ENCODE results near the gene CDH4. TPM values are rescaled to one million over a fixed set of nuclear protein-coding genes. Genes with fewer than 3 reads are reported as not detected.

Gene CDH4
- total and polyA plus RNA-seq, 2 donors (not counting 1 experiment from before 2014, with no cell fraction given) = not detected

GRCh38 chr20:61262036-61262435 is 10.0 kb downstream of the CDH4 start:
- Histone ChIP-seq H3K36me3 (replicated peaks in 1 of 2; ENCODE audit: control extremely low read depth in 1 of 2, control insufficient read depth in 1 of 2, extremely low read depth in 1 of 2, insufficient read depth in 2 of 2, low read length in 1 of 2) (no peaks in the 10 kb centered on the region), H2AFZ (ENCODE audit: insufficient read depth, low read depth, low read length, poor library complexity, severe bottlenecking) (no peak overlapping the region), H3K4me1 (ENCODE audit: control insufficient read depth in 2 of 2, insufficient read depth in 2 of 2, low read length in 2 of 2) (no peaks in the 10 kb centered on the region), H3K27me3 (replicated peaks in 1 of 4; ENCODE audit: control extremely low read depth in 1 of 4, control insufficient read depth in 3 of 4, insufficient read depth in 4 of 4, low read length in 3 of 4) (no peaks in the 10 kb centered on the region), H3K4me2 (replicated peaks; ENCODE audit: low read depth, low read length, poor library complexity, severe bottlenecking) (no peak overlapping the region), H3K9me3 (ENCODE audit: control extremely low read depth in 1 of 3, control insufficient read depth in 2 of 3, insufficient read depth in 1 of 3, low read length in 2 of 3) (peaks cover 0 to 13% (median 0%) of the 10 kb centered on the region in 3 donors), H3K4me3 (ENCODE audit: control extremely low read depth in 1 of 5, extremely low read depth in 1 of 5, insufficient read depth in 1 of 5, low read depth in 2 of 5, low read length in 4 of 5) (no peak overlapping the region), H4K20me1 (ENCODE audit: control insufficient read depth, insufficient read depth, low read length, poor library complexity, severe bottlenecking) (no peaks in the 10 kb centered on the region), H3K27ac (ENCODE audit: low read length in 2 of 2) (no peak overlapping the region), H3K9ac (ENCODE audit: low read length) (no peak overlapping the region), H3K79me2 (ENCODE audit: control insufficient read depth, insufficient read depth, low read length) (no peaks in the 10 kb centered on the region)
- no peaks in the 10 kb centered on the region for H3K4me1 Mint-ChIP-seq
- CTCF ChIA-PET = interaction anchor here (1.4 kb wide), 1 partner anchor 1204 kb away, joined by 3 read pairs; no protein-coding TSS in a partner anchor
- ATAC-seq (ENCODE audit: low read depth) (no peak), DNase-seq (no peak)
- TF ChIP-seq EZH2 (IDR thresholded peaks at IDR 0.05; ENCODE audit: borderline replicate concordance, insufficient read depth, low read depth, low read length, poor library complexity, severe bottlenecking) = no peak
- TF ChIP-seq, protein P1, sequence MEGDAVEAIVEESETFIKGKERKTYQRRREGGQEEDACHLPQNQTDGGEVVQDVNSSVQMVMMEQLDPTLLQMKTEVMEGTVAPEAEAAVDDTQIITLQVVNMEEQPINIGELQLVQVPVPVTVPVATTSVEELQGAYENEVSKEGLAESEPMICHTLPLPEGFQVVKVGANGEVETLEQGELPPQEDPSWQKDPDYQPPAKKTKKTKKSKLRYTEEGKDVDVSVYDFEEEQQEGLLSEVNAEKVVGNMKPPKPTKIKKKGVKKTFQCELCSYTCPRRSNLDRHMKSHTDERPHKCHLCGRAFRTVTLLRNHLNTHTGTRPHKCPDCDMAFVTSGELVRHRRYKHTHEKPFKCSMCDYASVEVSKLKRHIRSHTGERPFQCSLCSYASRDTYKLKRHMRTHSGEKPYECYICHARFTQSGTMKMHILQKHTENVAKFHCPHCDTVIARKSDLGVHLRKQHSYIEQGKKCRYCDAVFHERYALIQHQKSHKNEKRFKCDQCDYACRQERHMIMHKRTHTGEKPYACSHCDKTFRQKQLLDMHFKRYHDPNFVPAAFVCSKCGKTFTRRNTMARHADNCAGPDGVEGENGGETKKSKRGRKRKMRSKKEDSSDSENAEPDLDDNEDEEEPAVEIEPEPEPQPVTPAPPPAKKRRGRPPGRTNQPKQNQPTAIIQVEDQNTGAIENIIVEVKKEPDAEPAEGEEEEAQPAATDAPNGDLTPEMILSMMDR (IDR thresholded peaks at IDR 0.05) = no peak
- H3K27ac Mint-ChIP-seq = no peak overlapping the region
- POLR2A ChIA-PET = no interaction called here
- peaks cover 4% of the 10 kb centered on the region for H3K9me3 Mint-ChIP-seq (ENCODE audit: insufficient read depth)
- WGBS (ENCODE audit: insufficient coverage) = 93% methylated on average over 16 of the region's 18 CpGs
- intact Hi-C loops (cut with micrococcal nuclease) = no loop called here
- H3K27me3 Mint-ChIP-seq = no peaks in the 10 kb centered on the region
- H3K4me3 Mint-ChIP-seq = no peak overlapping the region

GRCh38 chr20:61262514-61262913 is 10.5 kb downstream of the CDH4 start:
- H3K4me3 ChIP-seq (ENCODE audit: control extremely low read depth in 1 of 5, extremely low read depth in 1 of 5, insufficient read depth in 1 of 5, low read depth in 2 of 5, low read length in 4 of 5) = no peak overlapping the region
- Mint-ChIP-seq H3K9me3 (ENCODE audit: insufficient read depth) (peaks cover 4% of the 10 kb centered on the region), H3K27me3 (no peaks in the 10 kb centered on the region), H3K27ac (no peak overlapping the region), H3K4me1 (no peaks in the 10 kb centered on the region), H3K4me3 (no peak overlapping the region)
- intact Hi-C loops (cut with micrococcal nuclease) = no loop called here
- no peaks in the 10 kb centered on the region for H3K27me3 ChIP-seq (replicated peaks in 1 of 4; ENCODE audit: control extremely low read depth in 1 of 4, control insufficient read depth in 3 of 4, insufficient read depth in 4 of 4, low read length in 3 of 4)
- no peaks in the 10 kb centered on the region for H3K36me3 ChIP-seq (replicated peaks in 1 of 2; ENCODE audit: control extremely low read depth in 1 of 2, control insufficient read depth in 1 of 2, extremely low read depth in 1 of 2, insufficient read depth in 2 of 2, low read length in 1 of 2)
- no peaks in the 10 kb centered on the region for H3K4me1 ChIP-seq (ENCODE audit: control insufficient read depth in 2 of 2, insufficient read depth in 2 of 2, low read length in 2 of 2)
- H3K9me3 ChIP-seq (ENCODE audit: control extremely low read depth in 1 of 3, control insufficient read depth in 2 of 3, insufficient read depth in 1 of 3, low read length in 2 of 3) = peaks cover 0 to 10% (median 0%) of the 10 kb centered on the region in 3 donors
- no peak overlapping the region for H3K27ac ChIP-seq (ENCODE audit: low read length in 2 of 2)
- no peak for DNase-seq
- no peak overlapping the region for H3K9ac ChIP-seq (ENCODE audit: low read length)
- no peak overlapping the region for H3K4me2 ChIP-seq (replicated peaks; ENCODE audit: low read depth, low read length, poor library complexity, severe bottlenecking)
- H2AFZ ChIP-seq (ENCODE audit: insufficient read depth, low read depth, low read length, poor library complexity, severe bottlenecking) = no peak overlapping the region
- no peak for TF ChIP-seq EZH2 (IDR thresholded peaks at IDR 0.05; ENCODE audit: borderline replicate concordance, insufficient read depth, low read depth, low read length, poor library complexity, severe bottlenecking)
- TF ChIP-seq, protein P1 (IDR thresholded peaks at IDR 0.05) = no peak
- no peaks in the 10 kb centered on the region for H3K79me2 ChIP-seq (ENCODE audit: control insufficient read depth, insufficient read depth, low read length)
- ChIA-PET POLR2A (no interaction called here), CTCF (no interaction called here)
- ATAC-seq (ENCODE audit: low read depth) = no peak
- no peaks in the 10 kb centered on the region for H4K20me1 ChIP-seq (ENCODE audit: control insufficient read depth, insufficient read depth, low read length, poor library complexity, severe bottlenecking)

All from B cell (primary cell).